Mesendoderm (in vitro differentiated cells): ENCODE data around the gene EML4.

ENCODE experiments used
- DNase-seq: peaks from one replicate; pipeline ENCODE4 v3.0.0; 2013
- H2AK5ac ChIP-seq: 2 replicates; pipeline ENCODE4 v1.6.1; 2013; ENCODE audit warnings: low read length, inconsistent platforms
- H2BK120ac ChIP-seq: 2 replicates; pipeline ENCODE4 v1.6.1; 2013; ENCODE audit warnings: low read depth, mild to moderate bottlenecking, low read length, moderate library complexity, mixed read lengths
- H2BK15ac ChIP-seq: replicated peaks from 2 replicates; pipeline ENCODE4 v1.6.1; 2013; ENCODE audit warnings: low read depth, mild to moderate bottlenecking, moderate library complexity
- H2BK5ac ChIP-seq: 2 replicates; pipeline ENCODE4 v1.6.1; 2013; ENCODE audit warnings: low read length, inconsistent platforms
- H3K18ac ChIP-seq: 2 replicates; pipeline ENCODE4 v1.6.1; 2013; ENCODE audit warnings: mild to moderate bottlenecking, low read length, mixed read lengths
- H3K23ac ChIP-seq: one replicate; pipeline ENCODE4 v1.6.1; 2013; ENCODE audit warnings: low read length
- H3K27ac ChIP-seq: 2 replicates; pipeline ENCODE4 v1.5.1; 2013; ENCODE audit warnings: low read depth, mild to moderate bottlenecking, inconsistent platforms, low read length, moderate library complexity
- H3K27me3 ChIP-seq: 2 replicates; pipeline ENCODE4 v1.6.1; 2013; ENCODE audit warnings: low read length, control low read depth, mild to moderate bottlenecking, inconsistent platforms; ENCODE audit not compliant: insufficient read depth, poor library complexity
- H3K36me3 ChIP-seq: 2 replicates; pipeline ENCODE4 v1.6.1; 2013; ENCODE audit warnings: low read length, inconsistent platforms; ENCODE audit not compliant: control insufficient read depth, insufficient read depth
- H3K4ac ChIP-seq: one replicate; pipeline ENCODE4 v1.6.1; 2013; ENCODE audit warnings: low read depth, mild to moderate bottlenecking, low read length, moderate library complexity
- H3K4me1 ChIP-seq: 2 replicates; pipeline ENCODE4 v1.6.1; 2013; ENCODE audit warnings: low read depth, low read length, inconsistent platforms; ENCODE audit not compliant: control insufficient read depth
- H3K4me2 ChIP-seq: 2 replicates; pipeline ENCODE4 v1.6.1; 2013; ENCODE audit warnings: low read length
- H3K4me3 ChIP-seq: 2 replicates; pipeline ENCODE4 v1.5.1; 2013; ENCODE audit warnings: mild to moderate bottlenecking, low read length
- H3K56ac ChIP-seq: one replicate; pipeline ENCODE4 v1.6.1; 2013; ENCODE audit warnings: low read length
- H3K79me1 ChIP-seq: 2 replicates; pipeline ENCODE4 v1.6.1; 2013; ENCODE audit warnings: low read length, inconsistent platforms
- H3K79me2 ChIP-seq: 2 replicates; pipeline ENCODE4 v1.6.1; 2013; ENCODE audit warnings: mild to moderate bottlenecking, low read length; ENCODE audit not compliant: control insufficient read depth, insufficient read depth
- H3K9ac ChIP-seq: 2 replicates; pipeline ENCODE4 v1.6.1; 2013; ENCODE audit warnings: low read length, inconsistent platforms
- H4K5ac ChIP-seq: one replicate; pipeline ENCODE4 v1.6.1; 2013; ENCODE audit warnings: low read length
- H4K8ac ChIP-seq: one replicate; pipeline ENCODE4 v1.6.1; 2013; ENCODE audit warnings: low read depth, mild to moderate bottlenecking, control low read depth, low read length, moderate library complexity
- WGBS: extraction: QIAGEN DNeasy Blood & Tissue Kit; methylation state at CpG from one replicate; pipeline ENCODE4 v1.1.7; 2013; ENCODE audit warnings: low lambda C conversion rate, missing lambda C conversion rate; ENCODE audit not compliant: insufficient coverage; ENCODE audit errors: extremely low coverage; 5-methylcytosine and 5-hydroxymethylcytosine counted together

EML4 gene

GRCh38 chr2:42249887-42250286 is 80.7 kb downstream of the EML4 start:
- Histone ChIP-seq H3K4me1 (no peaks in the 10 kb centered on the region), H3K18ac (no peak overlapping the region), H3K27ac (no peak overlapping the region), H3K36me3 (no peaks in the 10 kb centered on the region), H3K4ac (no peak overlapping the region), H4K5ac (no peak overlapping the region), H3K79me1 (peaks cover 2% of the 10 kb centered on the region), H3K4me3 (no peak overlapping the region), H3K9ac (no peak overlapping the region), H3K27me3 (no peaks in the 10 kb centered on the region), H3K4me2 (no peak overlapping the region), H4K8ac (no peak overlapping the region), H2BK15ac (no peak overlapping the region), H2BK5ac (no peak overlapping the region), H2BK120ac (no peak overlapping the region), H3K56ac (no peak overlapping the region), H3K23ac (no peak overlapping the region), H2AK5ac (no peak overlapping the region), H3K79me2 (no peaks in the 10 kb centered on the region)
- DNase-seq, result peak; percentile 11
- no CpG with 5 or more reads among the region's 3 CpGs for WGBS

GRCh38 chr2:42250925-42251324 is 81.8 kb downstream of the EML4 start:
- Histone ChIP-seq H3K27me3 (no peaks in the 10 kb centered on the region), H2BK15ac (no peak overlapping the region), H3K27ac (no peak overlapping the region), H3K18ac (no peak overlapping the region), H3K79me1 (peaks cover 2% of the 10 kb centered on the region), H3K79me2 (no peaks in the 10 kb centered on the region), H3K36me3 (no peaks in the 10 kb centered on the region), H3K4me2 (no peak overlapping the region), H2AK5ac (no peak overlapping the region), H4K8ac (no peak overlapping the region), H3K4me1 (no peaks in the 10 kb centered on the region), H3K56ac (no peak overlapping the region), H2BK5ac (no peak overlapping the region), H4K5ac (no peak overlapping the region), H3K4ac (no peak overlapping the region), H3K23ac (no peak overlapping the region), H2BK120ac (no peak overlapping the region), H3K9ac (no peak overlapping the region), H3K4me3 (no peak overlapping the region)
- DNase-seq, result no peak
- no CpG with 5 or more reads among the region's 2 CpGs for whole genome bisulfite sequencing

GRCh38 chr2:42252464-42252863 is 83.3 kb downstream of the EML4 start:
- no peaks in the 10 kb centered on the region for H3K27me3 ChIP-seq
- H3K4me3 ChIP-seq, result no peak overlapping the region
- no peak overlapping the region for H3K27ac ChIP-seq
- no peak overlapping the region for H2AK5ac ChIP-seq
- no peak overlapping the region for H4K5ac ChIP-seq
- H2BK15ac ChIP-seq, result no peak overlapping the region
- H4K8ac ChIP-seq, result no peak overlapping the region
- no peaks in the 10 kb centered on the region for H3K36me3 ChIP-seq
- H3K23ac ChIP-seq, result no peak overlapping the region
- no peak for DNase-seq
- no peaks in the 10 kb centered on the region for H3K79me2 ChIP-seq
- peaks cover 2% of the 10 kb centered on the region for H3K79me1 ChIP-seq
- WGBS, result no CpG with 5 or more reads among the region's 3 CpGs
- H3K4me2 ChIP-seq, result no peak overlapping the region
- no peak overlapping the region for H3K9ac ChIP-seq
- H2BK120ac ChIP-seq, result no peak overlapping the region
- H3K56ac ChIP-seq, result no peak overlapping the region
- H3K18ac ChIP-seq, result no peak overlapping the region
- H2BK5ac ChIP-seq, result no peak overlapping the region
- no peak overlapping the region for H3K4ac ChIP-seq
- no peaks in the 10 kb centered on the region for H3K4me1 ChIP-seq

GRCh38 chr2:42254186-42254895 is 85.2 kb downstream of the EML4 start:
- DNase-seq, result no peak
- Histone ChIP-seq H3K79me2 (no peaks in the 10 kb centered on the region), H3K18ac (no peak overlapping the region), H3K4me3 (no peak overlapping the region), H2BK15ac (no peak overlapping the region), H3K4me2 (no peak overlapping the region), H3K36me3 (no peaks in the 10 kb centered on the region), H3K79me1 (peaks cover 2% of the 10 kb centered on the region), H3K9ac (no peak overlapping the region), H2BK5ac (no peak overlapping the region), H3K23ac (no peak overlapping the region), H4K8ac (no peak overlapping the region), H3K27me3 (no peaks in the 10 kb centered on the region), H3K27ac (no peak overlapping the region), H4K5ac (no peak overlapping the region), H3K4me1 (no peaks in the 10 kb centered on the region), H2AK5ac (no peak overlapping the region), H3K4ac (no peak overlapping the region), H2BK120ac (no peak overlapping the region), H3K56ac (no peak overlapping the region)
- no CpG with 5 or more reads among the region's 8 CpGs for WGBS

GRCh38 chr2:42256505-42256904 is 87.4 kb downstream of the EML4 start:
- Histone ChIP-seq H3K18ac (no peak overlapping the region), H3K27me3 (no peaks in the 10 kb centered on the region), H3K36me3 (no peaks in the 10 kb centered on the region), H3K27ac (no peak overlapping the region), H2AK5ac (no peak overlapping the region), H4K8ac (no peak overlapping the region), H3K56ac (no peak overlapping the region), H3K79me1 (no peaks in the 10 kb centered on the region), H3K23ac (no peak overlapping the region), H2BK5ac (no peak overlapping the region), H2BK120ac (no peak overlapping the region), H3K79me2 (no peaks in the 10 kb centered on the region), H3K4me2 (no peak overlapping the region), H3K9ac (no peak overlapping the region), H3K4ac (no peak overlapping the region), H4K5ac (no peak overlapping the region), H2BK15ac (no peak overlapping the region), H3K4me3 (no peak overlapping the region), H3K4me1 (no peaks in the 10 kb centered on the region)
- no peak for DNase-seq
- WGBS, result no CpG with 5 or more reads among the region's 2 CpGs
